Measurements from ENCODE around the gene SMAD2. TPM values are rescaled to one million over a fixed set of nuclear protein-coding genes. Genes with fewer than 3 reads are reported as not detected.

Gene SMAD2
- total RNA-seq, 1 experiment from 2014 or later = 167 TPM

- H3K9me3 Mint-ChIP-seq (ENCODE audit: unreplicated experiment) = peaks cover 3% of the 10 kb centered on the region
- H3K4me3 Mint-ChIP-seq (ENCODE audit: unreplicated experiment) = no peak overlapping the region
- ChIA-PET CTCF (interaction anchor here (0.6 kb wide), 1 partner anchor 113 kb away, joined by 3 read pairs; no protein-coding TSS in a partner anchor), POLR2A (interaction anchor here (1.1 to 1.3 kb wide), 2 partner anchors 11 to 18 kb away, joined by 3 to 7 read pairs; partner anchors contain the start of gene SMAD2)
- no peak overlapping the region for H3K27ac Mint-ChIP-seq (ENCODE audit: low read depth, unreplicated experiment)
- no peak for TF ChIP-seq CTCF (IDR thresholded peaks at IDR 0.05; ENCODE audit: unreplicated experiment)
- DNase-seq (ENCODE audit: unreplicated experiment) = no peak
- H3K36me3 Mint-ChIP-seq (ENCODE audit: insufficient read depth, unreplicated experiment) = peaks cover 18% of the 10 kb centered on the region
- BruUV-seq (replicated peaks) = no TSS peak
- H3K4me1 Mint-ChIP-seq (ENCODE audit: insufficient read depth, unreplicated experiment) = peaks cover 36% of the 10 kb centered on the region
- intact Hi-C loops (cut with micrococcal nuclease) = no loop called here
- H3K27me3 Mint-ChIP-seq (ENCODE audit: insufficient read depth, unreplicated experiment) = no peaks in the 10 kb centered on the region
Observed at GRCh38 chr18:47911877-47912276, 18.6 kb downstream of the SMAD2 start.

- Mint-ChIP-seq H3K27me3 (ENCODE audit: insufficient read depth, unreplicated experiment) (no peaks in the 10 kb centered on the region), H3K27ac (ENCODE audit: low read depth, unreplicated experiment) (peak overlapping the region; percentile 10), H3K4me3 (ENCODE audit: unreplicated experiment) (no peak overlapping the region), H3K9me3 (ENCODE audit: unreplicated experiment) (peaks cover 9% of the 10 kb centered on the region), H3K36me3 (ENCODE audit: insufficient read depth, unreplicated experiment) (peaks cover 11% of the 10 kb centered on the region), H3K4me1 (ENCODE audit: insufficient read depth, unreplicated experiment) (peaks cover 20% of the 10 kb centered on the region)
- CTCF ChIA-PET = interaction anchor here (0.8 kb wide), 1 partner anchor 112 kb away, joined by 3 read pairs; no protein-coding TSS in a partner anchor
- intact Hi-C loops (cut with micrococcal nuclease) = no loop called here
- no peak for TF ChIP-seq CTCF (IDR thresholded peaks at IDR 0.05; ENCODE audit: unreplicated experiment)
- BruUV-seq (replicated peaks) = no TSS peak
- DNase-seq (ENCODE audit: unreplicated experiment) = no peak
- POLR2A ChIA-PET = interaction anchor here (0.5 kb wide), 1 partner anchor 830 kb away, joined by 3 read pairs; no protein-coding TSS in a partner anchor
Observed at GRCh38 chr18:47909484-47909883, 21.0 kb downstream of the SMAD2 start.

- ChIA-PET POLR2A (interaction anchor here (1.1 kb wide), 1 partner anchor 9 kb away, joined by 4 read pairs; no protein-coding TSS in a partner anchor), CTCF (no interaction called here)
- Mint-ChIP-seq H3K27ac (ENCODE audit: low read depth, unreplicated experiment) (no peak overlapping the region), H3K9me3 (ENCODE audit: unreplicated experiment) (peaks cover 14% of the 10 kb centered on the region), H3K4me3 (ENCODE audit: unreplicated experiment) (no peak overlapping the region), H3K36me3 (ENCODE audit: insufficient read depth, unreplicated experiment) (peaks cover 11% of the 10 kb centered on the region), H3K4me1 (ENCODE audit: insufficient read depth, unreplicated experiment) (peaks cover 20% of the 10 kb centered on the region), H3K27me3 (ENCODE audit: insufficient read depth, unreplicated experiment) (no peaks in the 10 kb centered on the region)
- no peak for DNase-seq (ENCODE audit: unreplicated experiment)
- BruUV-seq (replicated peaks) = no TSS peak
- no peak for TF ChIP-seq CTCF (IDR thresholded peaks at IDR 0.05; ENCODE audit: unreplicated experiment)
- intact Hi-C loops (cut with micrococcal nuclease) = no loop called here
Observed at GRCh38 chr18:47908592-47908991, 21.9 kb downstream of the SMAD2 start.

GRCh38 chr18:47906408-47906807, 24.1 kb downstream of the SMAD2 start:
- Mint-ChIP-seq H3K36me3 (ENCODE audit: insufficient read depth, unreplicated experiment) (peaks cover 11% of the 10 kb centered on the region), H3K27me3 (ENCODE audit: insufficient read depth, unreplicated experiment) (no peaks in the 10 kb centered on the region), H3K9me3 (ENCODE audit: unreplicated experiment) (peaks cover 28% of the 10 kb centered on the region), H3K27ac (ENCODE audit: low read depth, unreplicated experiment) (no peak overlapping the region), H3K4me1 (ENCODE audit: insufficient read depth, unreplicated experiment) (peaks cover 23% of the 10 kb centered on the region), H3K4me3 (ENCODE audit: unreplicated experiment) (no peak overlapping the region)
- ChIA-PET CTCF (interaction anchor here (1.0 kb wide), 1 partner anchor 23 kb away, joined by 3 read pairs; no protein-coding TSS in a partner anchor), POLR2A (interaction anchor here (1.2 kb wide), 1 partner anchor 24 kb away, joined by 3 read pairs; the partner anchor contains the start of gene SMAD2)
- BruUV-seq (replicated peaks) = no TSS peak
- intact Hi-C loops (cut with micrococcal nuclease) = no loop called here
- DNase-seq (ENCODE audit: unreplicated experiment) = no peak
- TF ChIP-seq CTCF (IDR thresholded peaks at IDR 0.05; ENCODE audit: unreplicated experiment) = no peak
